ENCODE measurements around the gene SESTD1.

GRCh38 chr2:179251870-179252269 is 12.8 kb downstream of the SESTD1 start:
- TF ChIP-seq CTCF (conservative IDR thresholded peaks at IDR 0.05; ENCODE audit: low read length): no peak
- TF ChIP-seq EZH2phosphoT487 (IDR thresholded peaks at IDR 0.05; ENCODE audit: borderline replicate concordance): no peak

Data from Loucy (cell line).